Left ventricle myocardium inferior (tissue), 1 donor: Measurements from ENCODE around the gene MAPK8. TPM values are rescaled to one million over a fixed set of nuclear protein-coding genes. Genes with fewer than 3 reads are reported as not detected.

Experiments
- DNase-seq: peaks from one replicate; pipeline ENCODE4 v3.0.0-alpha.2; 2020
- H3K27ac ChIP-seq: fragments of 200-600 bp; replicated peaks from 2 replicates; pipeline ENCODE4 v1.8.0; 2021
- H3K27me3 ChIP-seq: fragments of 200-600 bp; 2 replicates; pipeline ENCODE4 v1.8.0; 2021; ENCODE audit warnings: low read depth
- H3K36me3 ChIP-seq: fragments of 200-600 bp; 2 replicates; pipeline ENCODE4 v1.8.0; 2021
- H3K4me1 ChIP-seq: fragments of 200-600 bp; 2 replicates; pipeline ENCODE4 v1.8.0; 2021
- H3K4me3 ChIP-seq: fragments of 200-600 bp; 2 replicates; pipeline ENCODE4 v1.8.0; 2021; ENCODE audit warnings: mild to moderate bottlenecking, moderate library complexity
- H3K9me3 ChIP-seq: fragments of 200-600 bp; replicated peaks from 2 replicates; pipeline ENCODE4 v1.8.0; 2021
- intact Hi-C: fragments of 100-400 bp; cut with micrococcal nuclease; formaldehyde crosslinking; loops from one replicate; pipeline ENCODE4 v1.11.0; 2022
- total RNA-seq: library from RNA; stranded (reverse); fragmentation: NEBNext Ultra II Directional; extraction: Animal tissue kit (Norgen Biotek cat#: 25700); gene quantifications from one replicate; pipeline ENCODE4 v1.2.1, GENCODE V29; 2021
- TF ChIP-seq, protein P1 (sequence below): fragments of 200-600 bp; IDR thresholded peaks from 2 replicates; pipeline ENCODE4 v1.8.0; 2021; ENCODE audit warnings: antibody characterized with exemption, mild to moderate bottlenecking, borderline replicate concordance
- donor health status: DM: no; HTN: yes; CAD: no; lungs with severe emphysema.

Gene MAPK8
- total RNA-seq, 1 donor from 2014 or later = 32.7 TPM

DNA sequence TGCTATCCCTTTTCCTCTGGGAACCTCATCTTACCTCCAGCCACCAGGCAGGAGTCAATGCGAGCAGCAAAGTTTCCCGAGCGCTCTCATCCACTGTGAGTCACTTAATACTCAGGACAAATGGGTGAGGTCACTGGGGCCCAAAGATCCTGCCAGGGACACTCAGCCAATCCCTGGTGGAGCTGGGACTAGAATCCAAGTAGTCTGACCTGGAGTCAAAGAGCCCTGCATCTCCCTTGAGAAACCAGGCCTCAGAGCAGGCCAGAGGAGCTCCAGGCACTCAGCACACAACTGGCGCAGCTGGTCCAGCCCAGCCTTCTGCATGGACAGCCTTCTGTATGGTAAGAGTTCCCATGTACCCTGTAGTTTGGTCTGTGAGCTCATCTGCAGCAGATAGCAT lies 142.3 kb downstream of the MAPK8 start:
- H3K4me3 ChIP-seq = no peak overlapping the region
- no peak for DNase-seq
- H3K36me3 ChIP-seq = no peaks in the 10 kb centered on the region
- H3K9me3 ChIP-seq = no peaks in the 10 kb centered on the region
- TF ChIP-seq, protein P1, sequence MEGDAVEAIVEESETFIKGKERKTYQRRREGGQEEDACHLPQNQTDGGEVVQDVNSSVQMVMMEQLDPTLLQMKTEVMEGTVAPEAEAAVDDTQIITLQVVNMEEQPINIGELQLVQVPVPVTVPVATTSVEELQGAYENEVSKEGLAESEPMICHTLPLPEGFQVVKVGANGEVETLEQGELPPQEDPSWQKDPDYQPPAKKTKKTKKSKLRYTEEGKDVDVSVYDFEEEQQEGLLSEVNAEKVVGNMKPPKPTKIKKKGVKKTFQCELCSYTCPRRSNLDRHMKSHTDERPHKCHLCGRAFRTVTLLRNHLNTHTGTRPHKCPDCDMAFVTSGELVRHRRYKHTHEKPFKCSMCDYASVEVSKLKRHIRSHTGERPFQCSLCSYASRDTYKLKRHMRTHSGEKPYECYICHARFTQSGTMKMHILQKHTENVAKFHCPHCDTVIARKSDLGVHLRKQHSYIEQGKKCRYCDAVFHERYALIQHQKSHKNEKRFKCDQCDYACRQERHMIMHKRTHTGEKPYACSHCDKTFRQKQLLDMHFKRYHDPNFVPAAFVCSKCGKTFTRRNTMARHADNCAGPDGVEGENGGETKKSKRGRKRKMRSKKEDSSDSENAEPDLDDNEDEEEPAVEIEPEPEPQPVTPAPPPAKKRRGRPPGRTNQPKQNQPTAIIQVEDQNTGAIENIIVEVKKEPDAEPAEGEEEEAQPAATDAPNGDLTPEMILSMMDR = no peak
- no peaks in the 10 kb centered on the region for H3K27me3 ChIP-seq
- intact Hi-C loops = no loop called here
- no peak overlapping the region for H3K27ac ChIP-seq
- H3K4me1 ChIP-seq = peaks cover 6% of the 10 kb centered on the region

DNA sequence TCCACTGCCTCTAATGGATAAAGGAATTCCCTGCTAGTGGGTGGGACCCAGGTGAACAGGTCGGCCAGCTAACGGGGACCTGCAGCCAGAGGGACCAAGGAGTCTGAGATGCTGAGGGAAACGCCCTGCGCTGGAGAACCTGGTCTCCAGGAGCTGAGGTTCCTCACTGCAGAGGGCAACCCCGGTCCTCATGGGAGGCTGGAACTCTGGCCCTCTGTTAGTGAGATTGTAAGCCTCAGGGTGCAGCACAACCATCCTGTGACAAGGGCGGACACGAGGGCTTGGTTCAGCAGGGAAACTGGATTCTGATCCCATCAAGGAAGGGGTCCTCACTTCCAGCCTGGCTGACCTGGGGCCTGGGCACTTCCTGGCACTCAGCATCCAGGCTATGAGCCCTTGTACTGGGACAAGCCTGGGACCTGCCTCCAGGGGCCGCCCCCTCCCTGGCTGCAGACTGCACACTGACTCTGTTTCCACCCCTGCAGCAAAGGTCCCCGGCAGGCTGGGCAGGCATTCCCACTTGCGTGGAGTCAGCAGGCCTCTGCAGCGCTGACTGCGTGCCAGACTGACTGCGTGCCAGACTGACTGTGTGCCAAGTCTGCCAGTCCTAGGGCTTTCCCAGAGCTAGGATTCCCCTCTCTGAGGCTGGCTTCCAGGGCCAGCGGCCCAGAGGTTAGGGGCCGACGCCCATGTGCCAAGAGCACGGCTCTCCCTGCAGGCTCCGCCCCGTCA lies 143.2 kb downstream of the MAPK8 start:
- Histone ChIP-seq H3K27me3 (no peaks in the 10 kb centered on the region), H3K4me1 (peaks cover 4% of the 10 kb centered on the region), H3K27ac (no peak overlapping the region), H3K9me3 (no peaks in the 10 kb centered on the region), H3K36me3 (no peaks in the 10 kb centered on the region), H3K4me3 (no peak overlapping the region)
- intact Hi-C loops = no loop called here
- no peak for DNase-seq
- TF ChIP-seq, protein P1 = no peak

DNA sequence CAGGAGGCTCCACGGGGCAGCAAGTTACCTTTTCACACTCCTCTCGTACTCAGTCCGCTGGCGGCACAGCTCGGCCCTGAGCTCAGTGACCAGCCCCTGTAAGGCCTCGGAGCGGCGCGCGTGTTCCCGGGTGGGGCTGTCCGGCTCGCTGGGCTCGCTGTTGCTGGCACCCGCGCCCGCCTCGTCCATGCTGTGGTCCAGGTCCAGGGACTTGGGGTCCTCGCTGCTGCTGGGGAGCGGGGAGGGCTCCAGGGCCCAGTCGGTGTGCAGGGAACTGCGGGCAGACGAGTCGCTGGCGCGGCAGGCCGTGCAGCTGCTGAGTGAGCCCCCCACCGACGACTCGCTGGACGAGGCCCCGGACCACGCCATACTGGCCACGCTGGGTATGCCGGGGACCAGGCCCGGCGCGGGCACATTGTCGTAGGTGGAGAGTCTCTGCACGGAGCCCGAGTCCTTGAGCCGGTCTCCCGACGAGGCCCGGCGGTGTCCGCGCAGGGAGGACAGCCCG lies 143.8 kb downstream of the MAPK8 start:
- Histone ChIP-seq H3K4me1 (no peaks in the 10 kb centered on the region), H3K9me3 (no peaks in the 10 kb centered on the region), H3K4me3 (no peak overlapping the region), H3K27me3 (no peaks in the 10 kb centered on the region), H3K27ac (no peak overlapping the region), H3K36me3 (no peaks in the 10 kb centered on the region)
- TF ChIP-seq, protein P1 = no peak
- intact Hi-C loops = no loop called here
- no peak for DNase-seq

DNA sequence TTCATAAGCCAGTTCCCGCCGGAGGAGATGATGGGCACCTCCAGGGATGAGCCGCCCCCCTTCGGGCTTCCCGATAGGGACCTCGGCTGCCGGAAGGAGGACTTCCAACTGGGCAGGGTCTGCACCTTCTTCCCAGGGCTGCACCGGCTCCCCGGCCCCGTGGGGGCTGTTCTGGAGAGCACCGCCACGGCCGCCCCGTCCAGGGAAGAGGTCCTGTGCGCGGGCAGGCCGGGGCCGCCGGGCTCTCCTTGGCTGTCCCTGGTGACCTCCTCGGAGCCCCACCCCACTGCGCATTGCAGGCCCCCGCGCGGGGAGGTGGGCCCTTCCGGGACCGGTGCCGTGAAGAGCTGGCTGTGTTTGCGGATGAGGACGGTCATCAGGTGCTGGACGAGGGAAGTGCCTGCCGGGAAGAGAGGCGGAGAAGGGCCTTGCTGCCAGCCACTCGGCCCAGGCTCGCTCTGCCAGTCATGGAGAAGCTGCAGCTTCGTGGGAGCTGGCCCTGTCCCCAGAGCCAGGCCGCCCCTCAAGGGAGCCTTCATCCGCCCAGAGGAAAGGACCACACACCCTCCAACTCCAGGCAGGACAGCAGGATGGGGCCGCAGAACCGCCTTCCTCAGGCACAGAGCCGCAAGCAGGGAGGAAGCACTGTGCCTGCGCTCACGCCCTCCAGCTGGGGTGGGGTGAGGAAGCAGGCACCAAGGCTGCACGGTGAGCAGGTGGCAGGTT lies 144.4 kb downstream of the MAPK8 start:
- TF ChIP-seq, protein P1 = no peak
- H3K36me3 ChIP-seq = no peaks in the 10 kb centered on the region
- H3K9me3 ChIP-seq = no peaks in the 10 kb centered on the region
- DNase-seq = no peak
- no peak overlapping the region for H3K27ac ChIP-seq
- H3K4me1 ChIP-seq = no peaks in the 10 kb centered on the region
- H3K27me3 ChIP-seq = no peaks in the 10 kb centered on the region
- intact Hi-C loops = no loop called here
- H3K4me3 ChIP-seq = no peak overlapping the region

DNA sequence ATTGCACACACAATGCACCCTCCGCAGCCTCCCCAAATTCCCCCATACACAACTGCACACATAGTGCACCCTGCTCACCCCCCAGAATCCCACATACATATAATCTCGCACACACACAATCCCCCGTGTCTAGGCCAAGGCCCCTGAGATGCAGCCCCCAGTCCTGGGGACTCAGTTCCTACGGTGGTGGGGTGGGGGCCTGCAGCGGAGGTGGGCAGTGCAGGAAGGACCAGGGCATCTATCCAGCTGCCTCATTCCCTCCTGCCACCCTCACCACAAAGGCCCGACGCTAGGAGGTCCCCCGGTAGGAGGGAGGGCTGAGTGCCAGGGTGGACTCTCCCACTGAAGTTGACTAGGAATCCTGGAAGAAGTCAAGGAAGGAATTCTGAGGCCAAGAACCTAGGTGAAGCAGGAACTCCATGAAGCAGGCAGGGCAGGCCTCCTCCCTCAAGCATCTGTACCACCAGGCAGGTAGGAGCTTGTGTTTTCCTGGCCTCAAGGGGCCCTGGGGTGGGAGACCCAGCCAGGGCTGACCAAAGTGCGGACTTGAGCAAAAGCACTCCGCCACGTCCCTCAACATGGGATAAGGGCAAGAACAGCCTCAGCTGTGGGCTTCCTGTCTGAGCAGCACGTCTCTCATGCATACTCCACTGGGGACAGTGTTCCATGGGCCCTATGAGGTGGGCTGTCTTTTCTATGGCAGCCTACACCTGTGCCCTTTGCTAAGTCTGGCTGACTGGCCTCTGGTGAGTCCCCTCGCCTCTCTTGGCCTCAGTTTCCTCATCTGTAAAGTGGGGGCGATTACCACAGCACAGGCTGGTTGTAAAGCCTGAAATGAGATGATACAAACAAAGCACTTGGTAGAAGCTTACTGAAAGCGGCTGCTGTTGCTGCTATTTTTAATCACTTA lies 145.7 kb downstream of the MAPK8 start:
- Histone ChIP-seq H3K4me3 (no peak overlapping the region), H3K27ac (no peak overlapping the region), H3K4me1 (peaks cover 11% of the 10 kb centered on the region), H3K36me3 (no peaks in the 10 kb centered on the region), H3K27me3 (no peaks in the 10 kb centered on the region), H3K9me3 (no peaks in the 10 kb centered on the region)
- TF ChIP-seq, protein P1 = no peak
- intact Hi-C loops = no loop called here
- DNase-seq = no peak
